GM12865 (cell line): ENCODE data around the gene FBXO21.
A peak's percentile ranks its signal among the peaks of the same experiment; 100 is the strongest.
"Not testable (repeated sequence)": the region's sequence is repeated elsewhere in the genome, so short reads cannot be mapped to it uniquely, and the experiment has no call there.

Experiments
- DNase-seq: peaks from one replicate; pipeline ENCODE4 v3.0.0; 2010; ENCODE audit warnings: low read depth
- H3K4me3 ChIP-seq: 2 replicates; pipeline ENCODE4 v1.5.1; 2011; ENCODE audit warnings: mild to moderate bottlenecking, low read depth, low read length, control low read depth
- TF ChIP-seq, protein P1 (sequence below): IDR thresholded peaks from 2 replicates; pipeline ENCODE4 v1.5.1; 2011; ENCODE audit warnings: low read length, control low read depth, low read depth, inconsistent platforms; ENCODE audit not compliant: insufficient read depth; ENCODE audit errors: missing control alignments

The FBXO21 gene

DNA sequence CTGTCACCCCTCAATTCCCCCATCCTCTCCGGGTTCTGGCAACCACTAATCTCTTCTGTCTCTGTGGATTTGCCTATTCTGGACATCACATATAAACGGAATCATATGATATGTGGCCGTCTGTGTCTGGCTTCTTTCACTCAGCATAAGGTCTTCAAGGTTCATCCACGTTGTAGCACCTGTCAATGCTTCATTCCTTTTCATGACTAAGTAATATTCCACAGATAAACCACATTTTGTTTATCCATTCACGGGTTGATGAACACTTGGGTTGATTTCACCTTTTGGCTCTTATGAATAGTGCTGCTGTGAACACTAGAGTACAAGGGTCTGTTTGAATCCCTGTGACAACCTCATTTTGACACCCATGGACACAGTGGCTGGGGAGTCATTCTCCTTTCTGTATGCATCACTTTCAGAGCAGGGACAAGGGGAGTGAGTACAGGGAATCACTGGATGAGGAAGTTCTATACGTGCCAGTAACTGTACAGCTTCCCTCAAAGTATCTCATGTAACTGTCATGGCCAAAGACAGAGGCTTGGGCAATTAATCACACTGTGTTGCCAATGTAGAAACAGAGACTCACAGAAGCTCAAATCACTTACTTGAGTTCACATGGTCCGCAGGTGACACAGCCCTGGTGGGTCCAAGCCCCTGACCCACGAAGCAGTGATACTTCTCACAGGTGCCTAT lies 80.2 kb downstream of the FBXO21 start:
- no peak overlapping the region for H3K4me3 ChIP-seq
- TF ChIP-seq, protein P1, sequence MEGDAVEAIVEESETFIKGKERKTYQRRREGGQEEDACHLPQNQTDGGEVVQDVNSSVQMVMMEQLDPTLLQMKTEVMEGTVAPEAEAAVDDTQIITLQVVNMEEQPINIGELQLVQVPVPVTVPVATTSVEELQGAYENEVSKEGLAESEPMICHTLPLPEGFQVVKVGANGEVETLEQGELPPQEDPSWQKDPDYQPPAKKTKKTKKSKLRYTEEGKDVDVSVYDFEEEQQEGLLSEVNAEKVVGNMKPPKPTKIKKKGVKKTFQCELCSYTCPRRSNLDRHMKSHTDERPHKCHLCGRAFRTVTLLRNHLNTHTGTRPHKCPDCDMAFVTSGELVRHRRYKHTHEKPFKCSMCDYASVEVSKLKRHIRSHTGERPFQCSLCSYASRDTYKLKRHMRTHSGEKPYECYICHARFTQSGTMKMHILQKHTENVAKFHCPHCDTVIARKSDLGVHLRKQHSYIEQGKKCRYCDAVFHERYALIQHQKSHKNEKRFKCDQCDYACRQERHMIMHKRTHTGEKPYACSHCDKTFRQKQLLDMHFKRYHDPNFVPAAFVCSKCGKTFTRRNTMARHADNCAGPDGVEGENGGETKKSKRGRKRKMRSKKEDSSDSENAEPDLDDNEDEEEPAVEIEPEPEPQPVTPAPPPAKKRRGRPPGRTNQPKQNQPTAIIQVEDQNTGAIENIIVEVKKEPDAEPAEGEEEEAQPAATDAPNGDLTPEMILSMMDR, result no peak
- DNase-seq, result no peak

DNA sequence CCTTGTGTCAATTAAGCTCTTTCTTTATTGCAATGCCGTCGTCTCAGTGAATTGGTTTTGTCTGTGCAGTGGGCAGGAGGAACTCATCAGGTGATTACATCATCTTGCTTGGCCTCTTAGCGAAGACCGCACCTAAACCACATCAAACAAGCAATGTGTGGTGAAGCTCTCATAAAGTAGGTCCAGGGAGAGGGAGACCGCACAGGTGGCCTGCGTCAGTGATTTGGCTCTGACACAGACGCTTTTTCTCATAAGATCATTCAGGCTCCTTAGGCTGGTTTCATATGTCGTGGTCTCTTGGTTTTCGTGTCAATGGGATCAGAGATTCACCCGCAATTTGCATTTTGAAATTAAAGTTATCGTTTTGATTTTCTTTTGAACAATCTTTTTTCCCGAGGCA lies 84.4 kb downstream of the FBXO21 start:
- TF ChIP-seq, protein P1, result no peak
- DNase-seq, result peak; percentile 84

DNA sequence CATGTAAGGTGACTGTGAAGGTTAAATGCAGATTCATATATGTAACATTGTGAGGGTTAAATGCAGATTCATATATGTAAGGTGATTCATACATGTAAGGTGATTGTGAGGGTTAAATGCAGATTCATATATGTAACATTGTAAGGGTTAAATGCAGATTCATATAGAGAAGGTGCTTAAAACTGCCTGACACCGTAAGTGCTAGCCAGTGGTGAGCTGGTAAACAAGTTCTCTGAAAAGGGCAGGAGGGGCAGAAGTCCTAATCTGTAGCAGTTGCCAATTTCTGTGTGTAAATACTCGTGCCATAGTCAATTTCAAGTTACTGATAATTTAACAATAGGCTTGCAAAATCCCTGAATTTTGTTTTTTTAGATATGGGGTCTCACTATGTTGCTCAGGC lies 86.3 kb downstream of the FBXO21 start:
- not testable (repeated sequence) for DNase-seq, H3K4me3 ChIP-seq

More for the DNA sequence above, 84.4 kb downstream of the FBXO21 start:
- no peak overlapping the region for H3K4me3 ChIP-seq

DNA sequence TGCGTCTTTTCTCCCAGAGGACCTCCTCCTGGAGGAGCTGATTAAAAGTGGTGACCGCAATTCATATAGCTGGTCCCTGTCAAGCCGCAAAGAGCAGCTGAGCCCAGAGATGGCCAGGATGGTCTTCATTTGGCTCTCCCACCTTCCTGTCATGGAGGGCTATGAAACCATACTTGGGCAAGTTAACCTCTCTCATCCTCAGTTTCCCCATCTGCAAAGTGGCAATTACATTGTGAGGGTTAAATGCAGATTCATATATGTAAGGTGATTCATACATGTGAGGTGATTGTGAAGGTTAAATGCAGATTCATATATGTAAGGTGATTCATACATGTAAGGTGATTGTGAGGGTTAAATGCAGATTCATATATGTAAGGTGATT lies 87.5 kb downstream of the FBXO21 start:
- no peak for DNase-seq
- no peak overlapping the region for H3K4me3 ChIP-seq
- TF ChIP-seq, protein P1, result no peak

DNA sequence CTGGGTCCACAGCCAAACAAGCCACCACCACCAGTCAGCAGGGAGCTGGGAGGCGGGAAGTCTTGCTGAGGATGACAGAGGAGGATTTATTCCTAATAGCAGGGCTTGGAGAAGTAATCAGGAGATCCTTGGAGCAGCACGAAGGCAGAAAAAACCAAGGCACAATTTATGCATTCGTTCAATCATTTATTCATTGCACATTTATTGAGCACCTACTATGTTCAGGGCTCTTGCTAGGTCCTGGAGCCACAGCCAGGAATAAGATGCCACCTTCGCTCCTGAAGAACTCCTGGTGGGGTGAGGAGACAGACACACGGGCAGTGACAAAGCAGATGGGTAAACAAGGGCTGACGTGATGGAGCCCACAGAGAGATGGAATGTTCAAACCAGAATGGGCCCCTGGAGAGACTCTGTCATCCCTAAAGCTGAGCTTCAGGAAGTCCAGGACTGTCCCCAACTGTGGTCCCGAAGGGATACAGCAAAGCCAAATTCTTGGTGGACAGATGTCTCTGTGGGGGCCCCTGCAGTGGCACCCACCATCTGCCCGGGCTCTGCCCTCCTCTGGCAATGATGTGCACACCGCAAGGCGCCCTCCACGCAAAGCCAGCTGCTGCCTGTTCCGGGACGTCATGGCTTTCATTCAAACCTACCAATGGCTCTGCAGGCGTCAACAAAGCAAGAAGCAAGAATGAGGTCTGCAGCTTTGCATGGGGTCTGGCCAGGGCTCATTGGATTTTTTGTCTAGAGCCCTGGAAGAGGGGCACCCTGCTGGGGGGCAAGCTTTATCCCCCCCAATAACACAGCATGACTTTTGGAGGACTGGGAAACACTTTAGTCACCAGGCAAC lies 88.1 kb downstream of the FBXO21 start:
- no peak overlapping the region for H3K4me3 ChIP-seq
- TF ChIP-seq, protein P1, result no peak
- no peak for DNase-seq

DNA sequence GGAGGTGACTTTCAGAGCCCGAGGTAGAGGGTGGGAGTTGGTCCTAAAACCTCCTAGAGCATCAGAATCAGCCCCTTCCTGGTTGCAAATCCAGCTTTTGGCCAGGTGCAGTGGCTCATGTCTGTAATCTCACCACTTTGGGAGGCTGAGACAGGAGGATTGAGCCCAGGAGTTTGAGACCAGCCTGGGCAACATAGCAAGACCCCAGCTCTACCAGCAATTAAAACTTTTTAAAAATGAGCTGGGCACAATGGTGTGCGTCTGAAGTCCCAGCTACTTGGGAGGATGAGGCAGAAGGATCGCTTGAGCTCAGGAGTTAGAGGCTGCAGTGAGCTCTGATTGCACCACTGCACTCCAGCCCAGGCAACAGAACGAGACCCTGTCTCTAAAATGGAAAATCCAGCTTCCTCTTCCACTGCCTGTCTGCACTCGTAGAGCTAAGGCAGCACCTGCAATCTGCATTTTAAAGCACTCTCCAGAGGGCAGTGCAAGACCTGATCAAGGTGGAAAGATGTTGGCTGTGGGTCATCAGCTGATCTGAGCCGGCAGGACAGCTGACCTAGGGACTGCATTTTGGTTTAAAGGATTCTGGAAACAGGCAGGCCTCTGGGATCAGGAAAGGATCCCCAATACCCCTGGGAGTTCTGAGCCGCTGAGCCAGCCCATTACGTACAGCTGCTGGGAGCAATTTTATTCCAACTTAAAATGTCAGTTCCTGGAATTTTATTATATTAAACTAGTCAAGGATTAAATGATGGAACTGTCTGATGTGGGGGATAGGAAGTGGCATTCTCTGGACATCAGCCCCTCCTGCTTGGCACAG lies 89.2 kb downstream of the FBXO21 start:
- TF ChIP-seq, protein P1, result no peak
- no peak for DNase-seq
- no peak overlapping the region for H3K4me3 ChIP-seq

DNA sequence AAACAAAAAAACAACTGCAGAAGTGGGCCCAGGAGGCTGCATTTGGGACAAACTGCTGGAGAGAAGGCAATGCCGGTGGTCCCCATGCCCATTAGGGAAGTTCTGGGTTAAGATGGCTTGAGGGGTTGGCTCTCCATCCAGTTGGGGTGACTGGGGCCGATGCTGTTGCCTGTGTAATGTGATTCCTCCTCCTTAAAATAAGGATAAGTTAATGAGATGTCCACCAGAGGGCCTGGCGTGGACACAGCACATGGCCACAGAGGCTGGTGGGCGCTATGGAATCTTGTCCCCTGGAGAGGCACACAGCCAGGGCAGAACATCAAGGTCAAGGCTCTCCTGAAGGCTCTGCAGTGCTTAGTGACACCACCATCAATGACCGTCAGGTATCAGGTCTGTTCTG lies 90.0 kb downstream of the FBXO21 start:
- TF ChIP-seq, protein P1, result no peak
- DNase-seq, result no peak
- no peak overlapping the region for H3K4me3 ChIP-seq
